DND-41 (cell line): Measurements from ENCODE around the gene ADCY9.

Experiments used
- ATAC-seq: fragments of 200-7000 bp; cut with Tn5 transposase; 3 replicates; pipeline ENCODE4 v1.9.1; 2021; ENCODE audit warnings: low read depth; ENCODE audit not compliant: insufficient read depth
- DNase-seq: peaks from one replicate; pipeline ENCODE4 v3.0.0-alpha.2; 2020
- H2AFZ ChIP-seq: 2 replicates; pipeline ENCODE4 v1.6.0; 2012; ENCODE audit warnings: low read depth, low read length
- H3K27ac ChIP-seq: 2 replicates; pipeline ENCODE4 v1.5.1; 2012; ENCODE audit warnings: low read length, inconsistent platforms
- H3K27me3 ChIP-seq: fragments of 200-600 bp; sonication (generic); 2 replicates; pipeline ENCODE4 v1.6.0; 2012; ENCODE audit warnings: low read length, mild to moderate bottlenecking, inconsistent platforms; ENCODE audit not compliant: insufficient read depth, poor library complexity
- H3K36me3 ChIP-seq: 2 replicates; pipeline ENCODE4 v1.5.1; 2012; ENCODE audit warnings: low read length, inconsistent platforms; ENCODE audit not compliant: insufficient read depth
- H3K4me1 ChIP-seq: 2 replicates; pipeline ENCODE4 v1.5.1; 2012; ENCODE audit warnings: mild to moderate bottlenecking, low read length; ENCODE audit not compliant: insufficient read depth
- H3K4me2 ChIP-seq: 2 replicates; pipeline ENCODE4 v1.6.0; 2012; ENCODE audit warnings: mild to moderate bottlenecking, moderate library complexity, low read length, inconsistent platforms; ENCODE audit not compliant: insufficient read depth
- H3K4me3 ChIP-seq, 2 experiments: fragments of 200-600 bp in 1 of 2; shearing (Covaris generic) in 1 of 2; 2 replicates each; pipeline ENCODE4 v1.5.1; 2012 to 2016; ENCODE audit warnings: inconsistent platforms in 2 of 2, low read length in 2 of 2, mild to moderate bottlenecking in 2 of 2, low read depth in 1 of 2, moderate library complexity in 1 of 2
- H3K79me2 ChIP-seq: 2 replicates; pipeline ENCODE4 v1.6.0; 2012; ENCODE audit warnings: low read length, inconsistent platforms; ENCODE audit not compliant: insufficient read depth
- H3K9ac ChIP-seq: 2 replicates; pipeline ENCODE4 v1.6.0; 2012; ENCODE audit warnings: low read depth, mild to moderate bottlenecking, inconsistent platforms, low read length, moderate library complexity
- H3K9me3 ChIP-seq: 2 replicates; pipeline ENCODE4 v1.5.1; 2012; ENCODE audit warnings: low read length, moderate library complexity, mild to moderate bottlenecking, inconsistent platforms; ENCODE audit not compliant: insufficient read depth, severe bottlenecking
- H4K20me1 ChIP-seq: 2 replicates; pipeline ENCODE4 v1.6.0; 2012; ENCODE audit warnings: low read length; ENCODE audit not compliant: insufficient read depth
- CTCF ChIP-seq: IDR thresholded peaks from 2 replicates; pipeline ENCODE4 v1.5.1; 2012; ENCODE audit warnings: borderline replicate concordance, low read length, moderate library complexity, mild to moderate bottlenecking; ENCODE audit not compliant: poor library complexity, severe bottlenecking; ENCODE audit errors: extremely low read depth
- EZH2 ChIP-seq: IDR thresholded peaks from 3 replicates; pipeline ENCODE4 v1.6.1; 2012; ENCODE audit warnings: borderline replicate concordance, low read depth, mild to moderate bottlenecking, moderate library complexity, low read length, inconsistent platforms; ENCODE audit not compliant: severe bottlenecking

The ADCY9 gene

GRCh38 chr16:4004206-4004605, 112.0 kb downstream of the ADCY9 start:
- Histone ChIP-seq H3K27ac (no peak overlapping the region), H2AFZ (no peak overlapping the region), H4K20me1 (no peaks in the 10 kb centered on the region), H3K4me1 (no peaks in the 10 kb centered on the region), H3K9ac (no peak overlapping the region), H3K4me2 (no peak overlapping the region), H3K36me3 (no peaks in the 10 kb centered on the region), H3K27me3 (peaks cover 24% of the 10 kb centered on the region), H3K4me3 (no peak overlapping the region), H3K9me3 (no peaks in the 10 kb centered on the region), H3K79me2 (no peaks in the 10 kb centered on the region)
- ATAC-seq = no peak
- TF ChIP-seq EZH2 (no peak), CTCF (no peak)
- DNase-seq = no peak

- peaks cover 24% of the 10 kb centered on the region for H3K27me3 ChIP-seq
- no peak for TF ChIP-seq EZH2
- TF ChIP-seq CTCF = no peak
- no peak overlapping the region for H2AFZ ChIP-seq
- no peaks in the 10 kb centered on the region for H3K4me1 ChIP-seq
- H3K4me3 ChIP-seq = no peak overlapping the region
- DNase-seq (no peak), ATAC-seq (no peak)
- H3K79me2 ChIP-seq = no peaks in the 10 kb centered on the region
- no peaks in the 10 kb centered on the region for H3K9me3 ChIP-seq
- no peak overlapping the region for H3K27ac ChIP-seq
- no peak overlapping the region for H3K9ac ChIP-seq
- no peaks in the 10 kb centered on the region for H4K20me1 ChIP-seq
- no peaks in the 10 kb centered on the region for H3K36me3 ChIP-seq
- no peak overlapping the region for H3K4me2 ChIP-seq
Observed at GRCh38 chr16:4003576-4003975, 112.7 kb downstream of the ADCY9 start.

- H3K36me3 ChIP-seq = no peaks in the 10 kb centered on the region
- no peaks in the 10 kb centered on the region for H3K9me3 ChIP-seq
- no peak overlapping the region for H2AFZ ChIP-seq
- H3K4me1 ChIP-seq = no peaks in the 10 kb centered on the region
- ATAC-seq = no peak
- DNase-seq = no peak
- H4K20me1 ChIP-seq = no peaks in the 10 kb centered on the region
- no peak overlapping the region for H3K27ac ChIP-seq
- H3K27me3 ChIP-seq = peaks cover 24% of the 10 kb centered on the region
- H3K4me2 ChIP-seq = no peak overlapping the region
- no peak overlapping the region for H3K4me3 ChIP-seq
- no peak for TF ChIP-seq CTCF
- TF ChIP-seq EZH2 = no peak
- no peaks in the 10 kb centered on the region for H3K79me2 ChIP-seq
- H3K9ac ChIP-seq = no peak overlapping the region
Observed at GRCh38 chr16:4003166-4003565, 113.1 kb downstream of the ADCY9 start.

- Histone ChIP-seq H3K79me2 (no peaks in the 10 kb centered on the region), H3K27me3 (peaks cover 15% of the 10 kb centered on the region), H3K4me2 (no peak overlapping the region), H3K36me3 (no peaks in the 10 kb centered on the region), H2AFZ (no peak overlapping the region), H3K9me3 (no peaks in the 10 kb centered on the region), H3K9ac (no peak overlapping the region), H3K4me3 (no peak overlapping the region), H4K20me1 (peaks cover 4% of the 10 kb centered on the region; the same call in 1 of the 2 replicates), H3K4me1 (no peaks in the 10 kb centered on the region), H3K27ac (no peak overlapping the region)
- ATAC-seq = no peak
- no peak for TF ChIP-seq CTCF
- TF ChIP-seq EZH2 = no peak
- DNase-seq = no peak
Observed at GRCh38 chr16:4002121-4002520, 114.1 kb downstream of the ADCY9 start.
